ENCODE measurements around the gene CCL5. TPM values are rescaled to one million over a fixed set of nuclear protein-coding genes. Genes with fewer than 3 reads are reported as not detected.

The CCL5 gene
- total RNA-seq, 1 donor from 2014 or later: not detected

- DNase-seq (ENCODE audit: low spot score in 2 of 2, unreplicated experiment in 2 of 2): no peak
- TF ChIP-seq CTCF (IDR thresholded peaks at IDR 0.05; ENCODE audit: unreplicated experiment): no peak
- Mint-ChIP-seq H3K9me3 (no peaks in the 10 kb centered on the region), H3K4me3 (no peak overlapping the region), H3K27me3 (ENCODE audit: low read depth) (no peaks in the 10 kb centered on the region), H3K36me3 (peaks cover 33% of the 10 kb centered on the region), H3K4me1 (no peaks in the 10 kb centered on the region), H3K27ac (no peak overlapping the region)
These were observed 33.9 kb downstream of the CCL5 start for GRCh38 chr17:35846055-35846809.

DNA sequence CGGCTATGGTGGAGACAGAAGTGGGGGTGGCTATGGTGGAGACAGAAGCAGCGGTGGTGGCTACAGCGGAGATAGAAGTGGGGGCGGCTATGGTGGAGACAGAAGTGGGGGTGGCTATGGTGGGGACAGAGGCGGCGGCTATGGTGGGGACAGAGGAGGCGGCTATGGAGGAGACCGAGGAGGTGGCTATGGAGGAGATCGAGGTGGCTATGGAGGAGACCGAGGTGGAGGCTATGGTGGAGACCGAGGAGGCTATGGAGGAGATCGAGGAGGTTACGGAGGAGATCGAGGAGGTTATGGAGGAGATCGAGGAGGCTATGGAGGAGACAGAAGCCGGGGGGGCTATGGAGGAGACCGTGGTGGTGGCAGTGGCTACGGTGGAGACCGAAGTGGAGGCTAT is 35.6 kb downstream of the CCL5 start:
- TF ChIP-seq CTCF (IDR thresholded peaks at IDR 0.05; ENCODE audit: unreplicated experiment): no peak
- Mint-ChIP-seq H3K36me3 (peaks cover 35% of the 10 kb centered on the region), H3K9me3 (no peaks in the 10 kb centered on the region), H3K27ac (no peak overlapping the region), H3K27me3 (ENCODE audit: low read depth) (no peaks in the 10 kb centered on the region), H3K4me1 (no peaks in the 10 kb centered on the region), H3K4me3 (no peak overlapping the region)
- no peak for DNase-seq (ENCODE audit: low spot score in 2 of 2, unreplicated experiment in 2 of 2)

GRCh38 chr17:35843698-35844097 is 36.5 kb downstream of the CCL5 start:
- no peak overlapping the region for H3K27ac Mint-ChIP-seq
- peaks cover 34% of the 10 kb centered on the region for H3K36me3 Mint-ChIP-seq
- H3K9me3 Mint-ChIP-seq: no peaks in the 10 kb centered on the region
- H3K4me3 Mint-ChIP-seq: no peak overlapping the region
- H3K4me1 Mint-ChIP-seq: no peaks in the 10 kb centered on the region
- H3K27me3 Mint-ChIP-seq (ENCODE audit: low read depth): no peaks in the 10 kb centered on the region
- TF ChIP-seq CTCF (IDR thresholded peaks at IDR 0.05; ENCODE audit: unreplicated experiment): no peak
- DNase-seq (ENCODE audit: low spot score in 2 of 2, unreplicated experiment in 2 of 2): no peak

DNA sequence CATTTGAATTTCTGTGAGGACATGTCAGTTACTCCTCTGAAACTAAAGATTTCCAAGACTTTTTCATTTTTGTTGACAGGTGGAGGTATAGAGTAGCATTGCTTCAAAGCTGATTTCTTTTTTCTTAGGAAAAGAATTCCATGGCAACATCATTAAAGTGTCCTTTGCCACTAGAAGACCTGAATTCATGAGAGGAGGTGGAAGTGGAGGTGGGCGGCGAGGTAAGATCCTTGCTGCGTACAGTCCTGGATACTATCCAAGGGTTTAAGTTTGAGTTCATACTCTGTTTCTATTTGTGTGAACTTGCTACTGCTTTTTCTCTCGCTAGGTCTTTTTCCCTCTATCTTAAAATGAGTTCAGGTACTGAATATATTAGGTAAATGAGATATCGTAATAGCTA is 37.9 kb downstream of the CCL5 start:
- peaks cover 40% of the 10 kb centered on the region for H3K36me3 Mint-ChIP-seq
- no peaks in the 10 kb centered on the region for H3K27me3 Mint-ChIP-seq (ENCODE audit: low read depth)
- no peak overlapping the region for H3K27ac Mint-ChIP-seq
- no peak for DNase-seq (ENCODE audit: low spot score in 2 of 2, unreplicated experiment in 2 of 2)
- no peaks in the 10 kb centered on the region for H3K9me3 Mint-ChIP-seq
- no peak overlapping the region for H3K4me3 Mint-ChIP-seq
- TF ChIP-seq CTCF (IDR thresholded peaks at IDR 0.05; ENCODE audit: unreplicated experiment): no peak
- no peaks in the 10 kb centered on the region for H3K4me1 Mint-ChIP-seq

DNA sequence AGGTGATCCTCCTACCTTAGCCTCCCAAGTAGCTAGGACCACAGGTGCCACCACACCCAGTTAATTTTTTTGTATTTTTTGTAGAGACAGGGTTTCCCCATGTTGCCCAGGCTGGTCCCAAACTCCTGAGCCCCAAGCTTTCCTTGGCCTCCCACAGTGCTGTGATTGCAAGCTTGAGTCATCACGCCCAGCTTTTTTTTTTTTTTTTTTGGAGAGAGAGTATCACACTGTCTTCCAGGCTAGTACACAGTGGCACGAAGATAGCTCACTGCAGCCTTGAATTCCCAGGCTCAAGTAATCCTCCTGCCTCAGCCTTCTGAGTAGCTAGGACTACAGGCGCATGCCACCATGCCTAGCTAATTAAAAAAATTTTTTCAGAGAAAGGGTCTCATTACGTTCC is 38.7 kb downstream of the CCL5 start:
- Mint-ChIP-seq H3K36me3 (peaks cover 44% of the 10 kb centered on the region), H3K4me1 (no peaks in the 10 kb centered on the region), H3K4me3 (no peak overlapping the region), H3K27me3 (ENCODE audit: low read depth) (no peaks in the 10 kb centered on the region), H3K9me3 (no peaks in the 10 kb centered on the region), H3K27ac (no peak overlapping the region)
- DNase-seq (ENCODE audit: low spot score in 2 of 2, unreplicated experiment in 2 of 2): no peak
- TF ChIP-seq CTCF (IDR thresholded peaks at IDR 0.05; ENCODE audit: unreplicated experiment): no peak

Measured in mesothelial cell of epicardium (in vitro differentiated cells).